Measurements from ENCODE around the gene IFNL1.

The IFNL1 gene
- 0 to 0.26 (median 0.19) reads per million in 3 donors for total RNA-seq

GRCh38 chr19:39296055-39296645, at the start of gene IFNL1:
TSS of gene IFNL1 (plus strand) at chr19:39296407. CDS start at chr19:39296422, 15 bp downstream.
- H3K9me3 ChIP-seq (ENCODE audit: control insufficient read depth, low read length): no peaks in the 10 kb centered on the region
- no peak within 1 kb of the TSS for H3K4me3 ChIP-seq (ENCODE audit: insufficient read depth, low read depth, low read length, poor library complexity, severe bottlenecking)
- H3K4me1 ChIP-seq (ENCODE audit: control insufficient read depth, insufficient read depth, low read length, poor library complexity, severe bottlenecking): peaks cover 4% of the 10 kb centered on the region
- H3K27ac ChIP-seq (ENCODE audit: insufficient read depth, low read length, poor library complexity, severe bottlenecking): no peak within 1 kb of the TSS
- DNase-seq: no peak
- no peaks in the 10 kb centered on the region for H3K27me3 ChIP-seq (replicated peaks; ENCODE audit: control insufficient read depth, insufficient read depth, low read length, poor library complexity, severe bottlenecking)
- H3K36me3 ChIP-seq (ENCODE audit: control insufficient read depth, insufficient read depth, low read length): no peaks in the 10 kb centered on the region

- H3K4me3 ChIP-seq (ENCODE audit: insufficient read depth, low read depth, low read length, poor library complexity, severe bottlenecking): peak overlapping the region; percentile 22
- no peaks in the 10 kb centered on the region for H3K9me3 ChIP-seq (ENCODE audit: control insufficient read depth, low read length)
- peaks cover 7% of the 10 kb centered on the region for H3K27me3 ChIP-seq (replicated peaks; ENCODE audit: control insufficient read depth, insufficient read depth, low read length, poor library complexity, severe bottlenecking)
- H3K36me3 ChIP-seq (ENCODE audit: control insufficient read depth, insufficient read depth, low read length): no peaks in the 10 kb centered on the region
- H3K27ac ChIP-seq (ENCODE audit: insufficient read depth, low read length, poor library complexity, severe bottlenecking): no peak overlapping the region
- no peak for DNase-seq
- H3K4me1 ChIP-seq (ENCODE audit: control insufficient read depth, insufficient read depth, low read length, poor library complexity, severe bottlenecking): no peaks in the 10 kb centered on the region
These were observed 49.1 kb upstream of the IFNL1 start for GRCh38 chr19:39246951-39247669.

GRCh38 chr19:39247701-39248664, 48.2 kb upstream of the IFNL1 start:
- no peaks in the 10 kb centered on the region for H3K9me3 ChIP-seq (ENCODE audit: control insufficient read depth, low read length)
- H3K27ac ChIP-seq (ENCODE audit: insufficient read depth, low read length, poor library complexity, severe bottlenecking): no peak overlapping the region
- peaks cover 7% of the 10 kb centered on the region for H3K27me3 ChIP-seq (replicated peaks; ENCODE audit: control insufficient read depth, insufficient read depth, low read length, poor library complexity, severe bottlenecking)
- no peaks in the 10 kb centered on the region for H3K4me1 ChIP-seq (ENCODE audit: control insufficient read depth, insufficient read depth, low read length, poor library complexity, severe bottlenecking)
- DNase-seq: no peak
- no peaks in the 10 kb centered on the region for H3K36me3 ChIP-seq (ENCODE audit: control insufficient read depth, insufficient read depth, low read length)
- H3K4me3 ChIP-seq (ENCODE audit: insufficient read depth, low read depth, low read length, poor library complexity, severe bottlenecking): peak overlapping the region; percentile 22

GRCh38 chr19:39248806-39249205, 47.4 kb upstream of the IFNL1 start, which contains the start of gene IFNL4:
TSS of gene IFNL4 (minus strand) at chr19:39248856.
- H3K9me3 ChIP-seq (ENCODE audit: control insufficient read depth, low read length): no peaks in the 10 kb centered on the region
- H3K4me1 ChIP-seq (ENCODE audit: control insufficient read depth, insufficient read depth, low read length, poor library complexity, severe bottlenecking): no peaks in the 10 kb centered on the region
- no peak within 1 kb of the TSS for H3K27ac ChIP-seq (ENCODE audit: insufficient read depth, low read length, poor library complexity, severe bottlenecking)
- DNase-seq: no peak
- H3K36me3 ChIP-seq (ENCODE audit: control insufficient read depth, insufficient read depth, low read length): no peaks in the 10 kb centered on the region
- no peak within 1 kb of the TSS for H3K4me3 ChIP-seq (ENCODE audit: insufficient read depth, low read depth, low read length, poor library complexity, severe bottlenecking)
- peaks cover 7% of the 10 kb centered on the region for H3K27me3 ChIP-seq (replicated peaks; ENCODE audit: control insufficient read depth, insufficient read depth, low read length, poor library complexity, severe bottlenecking)

- Histone ChIP-seq H3K4me1 (ENCODE audit: control insufficient read depth, insufficient read depth, low read length, poor library complexity, severe bottlenecking) (no peaks in the 10 kb centered on the region), H3K27ac (ENCODE audit: insufficient read depth, low read length, poor library complexity, severe bottlenecking) (no peak overlapping the region), H3K4me3 (ENCODE audit: insufficient read depth, low read depth, low read length, poor library complexity, severe bottlenecking) (no peak overlapping the region), H3K36me3 (ENCODE audit: control insufficient read depth, insufficient read depth, low read length) (no peaks in the 10 kb centered on the region), H3K9me3 (ENCODE audit: control insufficient read depth, low read length) (no peaks in the 10 kb centered on the region), H3K27me3 (replicated peaks; ENCODE audit: control insufficient read depth, insufficient read depth, low read length, poor library complexity, severe bottlenecking) (peaks cover 7% of the 10 kb centered on the region)
- no peak for DNase-seq
These were observed 45.1 kb upstream of the IFNL1 start for GRCh38 chr19:39251081-39251480.

- Histone ChIP-seq H3K4me1 (ENCODE audit: control insufficient read depth, insufficient read depth, low read length, poor library complexity, severe bottlenecking) (no peaks in the 10 kb centered on the region), H3K9me3 (ENCODE audit: control insufficient read depth, low read length) (no peaks in the 10 kb centered on the region), H3K4me3 (ENCODE audit: insufficient read depth, low read depth, low read length, poor library complexity, severe bottlenecking) (no peak overlapping the region), H3K27me3 (replicated peaks; ENCODE audit: control insufficient read depth, insufficient read depth, low read length, poor library complexity, severe bottlenecking) (peaks cover 7% of the 10 kb centered on the region), H3K27ac (ENCODE audit: insufficient read depth, low read length, poor library complexity, severe bottlenecking) (no peak overlapping the region), H3K36me3 (ENCODE audit: control insufficient read depth, insufficient read depth, low read length) (no peaks in the 10 kb centered on the region)
- DNase-seq: no peak
These were observed 44.4 kb upstream of the IFNL1 start for GRCh38 chr19:39251846-39252245.

GRCh38 chr19:39252458-39252857, 43.7 kb upstream of the IFNL1 start:
- H3K36me3 ChIP-seq (ENCODE audit: control insufficient read depth, insufficient read depth, low read length): no peaks in the 10 kb centered on the region
- H3K9me3 ChIP-seq (ENCODE audit: control insufficient read depth, low read length): no peaks in the 10 kb centered on the region
- no peak for DNase-seq
- H3K4me1 ChIP-seq (ENCODE audit: control insufficient read depth, insufficient read depth, low read length, poor library complexity, severe bottlenecking): no peaks in the 10 kb centered on the region
- peaks cover 4% of the 10 kb centered on the region for H3K27me3 ChIP-seq (replicated peaks; ENCODE audit: control insufficient read depth, insufficient read depth, low read length, poor library complexity, severe bottlenecking)
- H3K27ac ChIP-seq (ENCODE audit: insufficient read depth, low read length, poor library complexity, severe bottlenecking): no peak overlapping the region
- H3K4me3 ChIP-seq (ENCODE audit: insufficient read depth, low read depth, low read length, poor library complexity, severe bottlenecking): no peak overlapping the region

- no peak for DNase-seq
- H3K4me3 ChIP-seq (ENCODE audit: insufficient read depth, low read depth, low read length, poor library complexity, severe bottlenecking): no peak overlapping the region
- H3K27ac ChIP-seq (ENCODE audit: insufficient read depth, low read length, poor library complexity, severe bottlenecking): no peak overlapping the region
These were observed 42.6 kb upstream of the IFNL1 start for GRCh38 chr19:39253374-39254149.

GRCh38 chr19:39254531-39255345, 41.5 kb upstream of the IFNL1 start:
- DNase-seq: no peak
- no peaks in the 10 kb centered on the region for H3K36me3 ChIP-seq (ENCODE audit: control insufficient read depth, insufficient read depth, low read length)
- H3K4me3 ChIP-seq (ENCODE audit: insufficient read depth, low read depth, low read length, poor library complexity, severe bottlenecking): no peak overlapping the region
- no peak overlapping the region for H3K27ac ChIP-seq (ENCODE audit: insufficient read depth, low read length, poor library complexity, severe bottlenecking)
- H3K27me3 ChIP-seq (replicated peaks; ENCODE audit: control insufficient read depth, insufficient read depth, low read length, poor library complexity, severe bottlenecking): no peaks in the 10 kb centered on the region
- H3K9me3 ChIP-seq (ENCODE audit: control insufficient read depth, low read length): no peaks in the 10 kb centered on the region
- no peaks in the 10 kb centered on the region for H3K4me1 ChIP-seq (ENCODE audit: control insufficient read depth, insufficient read depth, low read length, poor library complexity, severe bottlenecking)

More at GRCh38 chr19:39253374-39254149, 42.6 kb upstream of the IFNL1 start:
- H3K36me3 ChIP-seq (ENCODE audit: control insufficient read depth, insufficient read depth, low read length): no peaks in the 10 kb centered on the region
- no peaks in the 10 kb centered on the region for H3K27me3 ChIP-seq (replicated peaks; ENCODE audit: control insufficient read depth, insufficient read depth, low read length, poor library complexity, severe bottlenecking)
- H3K9me3 ChIP-seq (ENCODE audit: control insufficient read depth, low read length): no peaks in the 10 kb centered on the region
- no peaks in the 10 kb centered on the region for H3K4me1 ChIP-seq (ENCODE audit: control insufficient read depth, insufficient read depth, low read length, poor library complexity, severe bottlenecking)
